DLD1 (cell line): Measurements from ENCODE around the gene AKNA.
"Not testable (repeated sequence)": the region's sequence is repeated elsewhere in the genome, so short reads cannot be mapped to it uniquely, and the experiment has no call there.

Experiments used
- in situ Hi-C: cut with HindIII; loops from 2 replicates; pipeline ENCODE4 v1.10.0; 2017; ENCODE audit warnings: low sequenced_read_pairs

Gene AKNA

GRCh38 chr9:114344188-114344566 lies 43.6 kb downstream of the AKNA start:
- in situ Hi-C loops, result no loop called here

DNA sequence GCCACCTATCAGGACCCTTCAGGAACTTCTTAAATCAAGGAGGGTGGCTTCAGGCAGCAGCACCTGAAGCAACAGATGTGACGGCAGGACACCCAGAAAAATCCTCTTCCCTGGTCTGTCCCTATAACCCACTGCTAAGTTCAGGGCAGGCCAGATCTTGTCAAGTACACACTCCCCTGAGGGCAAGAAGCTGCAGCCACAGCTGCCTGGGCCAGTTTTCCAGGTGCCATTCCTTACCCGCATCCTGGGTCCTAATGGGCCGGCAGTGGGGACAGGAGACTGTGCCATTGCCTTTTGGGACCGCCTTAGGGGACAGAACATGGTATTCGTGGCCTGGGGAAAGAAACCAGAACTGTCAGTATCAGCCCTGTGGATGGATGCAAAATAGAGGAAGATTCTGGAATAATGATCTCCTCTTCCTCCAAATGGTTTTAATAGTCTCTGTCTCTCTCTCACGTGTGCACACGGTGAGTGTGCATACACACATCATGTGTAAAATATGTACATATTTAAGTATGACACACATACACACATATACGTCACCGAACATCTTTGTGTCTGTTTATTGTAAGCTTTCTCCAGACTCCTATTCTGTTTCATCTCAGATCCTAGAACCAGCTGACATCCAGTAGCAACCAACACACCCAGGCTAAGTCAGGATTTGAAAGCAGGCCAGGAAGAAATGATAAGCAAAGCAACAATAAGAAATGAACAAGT lies 44.2 kb downstream of the AKNA start:
- in situ Hi-C loops, result no loop called here

DNA sequence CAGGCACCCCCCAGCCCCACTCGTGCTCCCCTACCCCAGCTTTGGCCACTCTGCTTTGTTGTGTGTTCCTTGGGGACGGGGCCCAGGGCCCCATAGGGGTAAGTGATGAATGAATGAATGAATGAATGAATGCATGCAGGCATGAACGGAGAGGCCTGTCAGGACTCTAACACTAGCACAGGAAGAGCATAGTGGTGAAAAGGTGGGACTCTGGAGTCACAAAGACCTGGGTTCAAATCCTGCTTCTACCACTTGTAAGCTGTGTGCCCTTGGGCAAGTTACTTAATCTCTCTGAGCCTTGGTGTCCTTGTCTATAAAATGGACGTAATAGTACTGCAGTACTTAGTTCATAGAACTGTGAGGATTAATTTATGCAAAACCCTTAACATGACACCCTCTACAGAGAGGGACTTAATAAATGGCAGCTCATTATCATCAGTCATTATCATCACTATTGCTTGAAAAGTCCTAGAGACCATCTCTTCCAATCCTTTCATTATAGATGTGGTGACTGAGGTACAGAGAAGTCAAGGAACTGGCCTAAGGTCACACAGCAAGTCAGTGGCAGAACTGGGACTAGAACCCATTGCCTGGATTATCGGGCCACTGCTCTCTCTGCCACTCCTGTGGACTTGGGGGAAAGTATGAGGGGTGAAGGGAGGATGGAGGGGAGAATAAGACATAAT lies 44.9 kb downstream of the AKNA start:
- in situ Hi-C loops, result no loop called here

- in situ Hi-C loops, result no loop called here
Measured at GRCh38 chr9:114341991-114342390, 45.8 kb downstream of the AKNA start.

GRCh38 chr9:114341152-114341830 lies 46.5 kb downstream of the AKNA start:
- in situ Hi-C loops, result no loop called here

DNA sequence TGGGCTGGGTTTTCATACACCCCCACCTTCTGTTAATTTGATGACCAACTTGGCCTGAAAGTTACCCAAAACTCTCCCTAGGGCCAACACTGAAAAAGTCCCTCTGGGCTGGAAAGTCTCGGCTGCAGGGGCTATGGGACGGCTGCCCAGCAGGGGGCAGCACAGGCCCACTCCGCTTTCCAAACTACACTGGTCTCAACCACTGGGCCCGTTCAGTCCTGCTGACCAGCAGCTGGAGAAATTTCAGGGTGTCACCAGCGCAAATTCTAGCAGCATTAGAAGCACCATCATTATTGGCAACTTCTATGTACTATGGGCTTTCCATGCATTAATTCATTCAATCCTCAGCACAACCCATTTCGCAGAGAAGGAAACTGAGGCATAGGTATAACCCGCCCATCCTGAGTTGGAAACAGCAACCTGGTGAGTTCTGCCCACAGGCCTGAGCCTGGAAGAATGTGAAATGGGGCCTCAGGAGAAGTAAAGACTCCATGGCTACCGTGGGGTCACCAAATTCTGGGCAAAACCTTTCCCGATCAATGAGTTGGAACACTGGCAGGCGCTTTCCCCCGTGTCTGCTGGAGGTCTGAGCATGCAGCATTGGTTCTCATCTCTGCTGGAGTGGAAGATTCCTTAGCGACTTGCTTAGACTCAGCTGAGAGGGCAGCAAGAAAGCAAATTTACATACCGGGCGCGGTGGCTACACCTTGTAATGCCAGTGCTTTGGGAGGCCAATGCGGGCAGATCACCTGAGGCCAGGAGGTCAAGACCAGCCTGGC lies 48.5 kb downstream of the AKNA start:
- in situ Hi-C loops, result no loop called here

DNA sequence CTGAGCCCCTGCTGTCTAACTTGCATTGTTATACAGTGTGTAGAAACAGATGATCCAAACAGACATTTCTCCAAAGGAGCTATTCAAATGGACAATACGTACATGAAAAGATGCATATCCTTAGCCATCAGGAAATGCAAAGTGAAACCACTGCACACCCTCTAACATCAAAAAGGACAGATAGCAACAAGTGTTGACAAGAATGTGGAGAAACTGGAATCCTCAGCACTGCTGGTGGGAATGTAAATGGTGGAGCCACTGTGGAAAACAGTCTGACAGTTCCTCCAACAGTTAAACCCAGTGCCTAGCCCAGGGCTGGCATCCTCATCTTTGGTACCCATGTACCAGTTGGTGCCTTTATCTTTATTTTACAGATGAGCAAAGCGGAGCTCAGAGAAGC lies 49.6 kb downstream of the AKNA start:
- in situ Hi-C loops, result no loop called here

DNA sequence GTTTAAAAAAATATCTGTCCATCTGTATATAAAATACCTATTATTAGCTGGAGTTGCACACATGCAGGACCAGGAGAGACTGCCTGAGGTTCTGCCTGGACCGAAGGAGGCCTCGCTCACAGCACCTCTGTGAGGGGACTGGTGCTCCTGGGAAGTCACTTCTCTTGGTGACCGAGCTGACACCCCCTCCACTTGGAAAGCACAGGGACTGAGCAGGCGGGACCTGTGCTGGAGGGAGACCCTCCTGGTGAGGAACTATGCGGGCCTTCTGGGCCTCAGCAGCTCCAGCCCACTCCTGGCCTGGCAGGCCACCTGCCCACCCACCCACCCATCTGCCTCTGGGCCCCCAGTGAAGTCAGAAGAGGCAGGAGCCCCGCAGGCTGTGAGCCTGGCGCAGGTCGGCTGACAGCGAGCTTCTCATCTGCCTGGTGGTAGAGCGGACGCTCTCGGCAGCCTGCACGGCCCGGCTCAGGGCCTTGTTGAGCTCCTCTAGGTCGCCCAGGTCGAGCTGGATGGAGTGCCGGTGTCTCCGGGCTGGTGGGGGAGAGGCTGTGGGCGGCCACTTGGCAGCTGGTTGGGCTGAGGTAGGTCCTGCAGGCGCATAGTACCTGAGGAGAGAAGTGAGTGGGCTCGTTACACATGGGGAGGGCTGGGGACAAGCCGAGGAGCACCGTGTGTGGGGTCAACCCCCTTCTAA lies 50.9 kb downstream of the AKNA start:
- in situ Hi-C loops, result no loop called here

DNA sequence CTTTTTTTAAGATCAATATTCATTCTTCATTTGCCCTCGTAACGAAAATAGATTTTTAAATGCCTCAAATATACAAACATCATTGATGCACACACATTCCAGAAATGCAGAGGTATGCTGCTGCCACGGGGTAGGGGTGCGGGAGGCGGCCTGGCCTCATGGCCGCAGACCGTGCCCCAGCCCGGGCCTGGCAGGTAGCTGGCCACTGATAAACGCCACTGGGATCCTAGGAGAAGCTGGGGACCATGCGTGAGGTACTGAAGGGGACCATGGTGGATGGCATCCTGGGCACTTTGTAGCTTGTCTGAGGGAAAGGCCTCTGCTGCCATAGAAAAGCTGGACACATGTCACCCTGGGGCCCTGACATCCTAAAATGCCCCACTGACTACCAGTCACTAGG lies 51.6 kb downstream of the AKNA start:
- in situ Hi-C loops, result no loop called here

DNA sequence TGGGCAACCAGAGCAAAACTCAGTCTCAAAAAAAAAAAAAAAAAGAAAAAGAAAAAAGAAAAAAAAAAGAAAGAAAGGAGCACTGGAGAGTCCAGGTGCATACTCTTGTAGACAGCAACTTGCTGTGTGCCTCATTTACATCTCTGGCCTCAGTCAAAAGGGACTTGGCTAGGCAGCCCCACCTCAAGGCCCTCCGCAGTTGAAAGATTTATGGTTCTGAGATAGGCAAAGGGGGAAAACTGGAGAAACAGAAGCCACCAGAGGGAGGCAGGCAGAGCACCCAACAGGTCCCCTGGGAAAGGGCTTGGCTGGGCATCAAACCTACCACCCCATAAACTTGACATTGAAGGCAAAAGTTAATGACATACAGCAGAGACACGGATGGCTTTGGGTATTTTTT lies 52.0 kb downstream of the AKNA start:
- in situ Hi-C loops, result no loop called here

DNA sequence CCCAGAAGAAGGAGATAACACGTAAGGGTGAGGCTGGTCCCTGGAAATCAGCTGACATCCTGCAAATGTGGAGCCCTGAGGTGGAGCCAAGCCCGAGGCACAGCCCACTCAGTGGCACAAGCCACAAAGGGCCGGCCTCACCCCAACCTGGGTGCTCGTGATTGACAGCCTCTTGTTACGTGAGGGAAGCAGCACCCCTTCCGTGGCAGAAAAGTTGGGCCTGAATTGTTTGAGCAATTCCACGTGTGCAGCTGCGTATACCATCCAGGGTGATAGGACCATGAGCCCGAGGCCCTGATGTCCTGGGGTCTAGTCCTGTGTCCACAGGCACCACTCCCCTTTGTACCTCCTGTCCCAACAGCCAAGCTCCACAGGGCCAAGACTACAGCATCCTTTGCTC lies 53.3 kb downstream of the AKNA start:
- in situ Hi-C loops, result no loop called here

GRCh38 chr9:114333718-114334117 lies 54.1 kb downstream of the AKNA start:
- in situ Hi-C loops, result not testable (repeated sequence)

DNA sequence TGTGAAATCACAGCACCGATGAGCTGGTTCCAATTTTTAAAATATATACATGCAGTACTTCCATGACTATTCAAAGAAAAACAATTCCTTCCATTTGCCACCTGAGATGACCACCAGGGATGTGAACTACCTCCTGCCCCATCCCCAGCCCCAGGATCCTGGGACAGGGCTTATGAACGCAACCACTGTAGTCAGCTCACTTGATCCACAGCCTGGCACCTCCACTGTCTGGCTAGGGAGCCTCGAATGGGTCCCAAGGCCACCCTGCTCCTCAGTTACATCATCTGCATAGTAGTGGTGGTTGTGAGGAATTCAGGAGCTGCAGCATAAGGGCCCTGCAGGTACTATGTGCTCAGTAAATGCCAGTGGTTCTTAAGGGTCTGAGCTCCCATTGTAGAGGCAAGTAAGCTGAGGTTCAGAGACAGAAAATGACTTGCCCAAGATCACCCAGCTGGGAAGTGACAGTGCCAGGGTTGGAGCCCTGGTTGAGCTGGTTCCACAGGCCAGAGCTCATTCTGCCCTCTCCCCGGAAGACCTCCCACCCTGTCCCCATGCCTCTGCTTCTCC lies 55.2 kb downstream of the AKNA start:
- in situ Hi-C loops, result not testable (repeated sequence)

DNA sequence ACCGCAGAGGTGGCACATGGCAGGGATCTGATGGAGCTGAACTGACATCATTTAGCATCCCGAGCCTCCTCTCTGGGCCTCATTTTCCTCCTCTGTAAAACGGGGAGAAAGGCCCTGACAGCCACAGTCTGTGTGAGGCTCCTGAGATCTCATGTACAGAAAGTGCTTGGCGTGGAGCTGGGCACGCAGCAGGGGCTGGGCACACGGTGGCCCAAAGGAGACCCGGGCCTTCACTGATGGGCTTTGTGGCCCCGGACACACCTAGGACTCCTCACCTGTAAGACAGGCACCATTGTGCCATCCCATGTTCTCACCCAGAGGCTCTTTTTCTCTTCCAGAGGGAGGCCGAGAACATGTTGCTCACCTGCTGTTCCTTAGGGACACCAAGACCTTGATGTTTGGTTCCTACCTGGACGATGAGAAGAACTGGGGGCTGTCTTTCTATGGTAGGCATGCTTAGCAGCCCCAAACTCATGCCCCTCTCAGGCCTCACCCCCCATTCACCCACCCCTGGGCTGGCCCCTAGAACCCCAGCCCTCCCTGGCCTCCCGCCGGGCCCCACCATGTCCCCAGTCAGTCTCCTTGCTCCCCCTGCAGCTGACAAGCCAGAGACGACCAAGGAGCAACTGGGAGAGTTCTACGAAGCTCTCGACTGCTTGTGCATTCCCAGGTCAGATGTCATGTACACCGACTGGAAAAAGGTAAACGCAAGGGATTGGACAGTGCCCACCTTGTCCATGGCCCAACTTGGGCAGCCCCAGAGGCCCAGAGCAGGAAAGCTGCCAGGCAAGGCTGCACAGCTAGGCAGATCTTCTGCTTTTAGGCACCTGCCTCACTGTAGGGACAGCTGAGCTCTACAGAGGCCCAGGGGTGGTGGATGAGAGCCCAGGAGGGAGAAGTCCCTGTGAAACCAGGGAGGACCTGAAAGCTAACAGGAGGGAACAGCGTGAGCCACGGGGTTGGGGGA lies 56.3 kb downstream of the AKNA start:
- in situ Hi-C loops, result not testable (repeated sequence)

- in situ Hi-C loops, result no loop called here
Measured at GRCh38 chr9:114330636-114331035, 57.1 kb downstream of the AKNA start.

DNA sequence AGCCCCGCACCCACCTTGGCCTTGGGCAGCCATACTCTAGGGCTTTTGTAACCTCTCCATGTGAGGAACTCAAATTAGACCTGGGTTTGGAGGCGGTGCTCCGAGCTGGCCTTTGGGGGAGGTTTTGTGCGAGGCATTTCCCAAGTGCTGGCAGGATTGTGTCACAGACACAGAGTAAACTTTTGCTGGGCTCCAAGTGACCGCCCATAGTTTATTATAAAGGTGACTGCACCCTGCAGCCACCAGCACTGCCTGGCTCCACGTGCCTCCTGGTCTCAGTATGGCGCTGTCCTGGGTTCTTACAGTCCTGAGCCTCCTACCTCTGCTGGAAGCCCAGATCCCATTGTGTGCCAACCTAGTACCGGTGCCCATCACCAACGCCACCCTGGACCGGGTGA lies 58.2 kb downstream of the AKNA start, which contains the start of gene ORM2:
ORM2 (plus strand) TSS at position 245 of the 398 bp plus-strand sequence; CDS start at position 281, 36 bp downstream.
- in situ Hi-C loops, result not testable (repeated sequence)

DNA sequence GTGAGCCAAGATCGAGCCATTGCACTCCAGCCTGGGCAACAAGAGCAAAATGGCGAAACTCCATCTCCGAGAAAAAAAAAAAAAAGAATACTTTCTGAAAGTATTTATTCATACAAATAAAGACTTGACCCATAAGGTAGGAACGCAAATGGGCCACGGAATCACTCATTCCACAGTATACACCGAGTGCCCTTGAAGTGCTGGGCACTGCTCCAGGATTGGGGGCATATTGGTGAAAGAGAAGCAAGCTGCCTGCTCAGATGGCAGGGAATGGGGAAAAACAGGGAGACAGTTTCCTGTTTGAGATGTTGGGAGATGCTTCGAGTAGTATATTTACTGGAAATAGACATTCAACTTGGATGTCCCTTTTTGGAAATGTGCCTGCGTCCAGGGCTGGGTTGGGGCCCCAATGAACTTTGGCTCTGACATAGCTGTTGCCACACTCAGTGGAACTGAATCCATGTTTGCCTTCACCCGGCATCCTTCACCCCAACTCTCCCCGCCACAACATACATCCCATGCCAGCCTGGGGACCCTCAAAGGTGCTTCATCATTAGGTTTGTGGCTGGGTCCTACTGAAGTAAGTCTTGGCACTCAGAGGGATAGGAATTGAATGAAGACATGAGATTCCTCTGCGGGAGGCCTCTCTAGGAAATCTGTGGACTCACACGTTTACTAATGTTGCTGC lies 58.7 kb downstream of the AKNA start:
- in situ Hi-C loops, result not testable (repeated sequence)

GRCh38 chr9:114328357-114328820 lies 59.4 kb downstream of the AKNA start:
- in situ Hi-C loops, result not testable (repeated sequence)
